ENCODE results near the gene SBNO2.

DNA sequence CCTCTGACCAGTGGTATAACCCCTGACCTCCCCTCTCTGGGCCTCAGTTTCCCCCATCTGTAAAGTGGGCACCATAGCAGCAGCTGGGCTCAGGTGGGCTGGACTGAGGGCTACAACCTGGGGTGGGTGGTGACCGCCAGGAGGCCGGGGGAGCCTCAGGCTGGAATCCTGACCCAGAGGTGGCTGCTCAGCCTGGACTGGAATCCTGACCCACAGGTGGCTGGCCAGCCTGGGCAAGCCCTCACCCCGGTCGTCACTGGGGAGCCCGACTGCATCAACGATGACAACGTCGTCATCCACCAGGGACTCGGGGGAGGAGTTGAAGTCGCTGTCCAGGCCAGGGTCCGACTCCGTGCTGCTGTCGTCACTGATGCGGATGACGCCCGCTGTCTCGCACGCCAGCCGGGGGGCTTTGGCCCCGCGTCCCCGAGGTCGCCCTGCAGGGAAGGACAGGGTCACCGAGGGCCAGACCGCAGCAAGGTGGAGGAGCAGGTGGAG lies 60.0 kb downstream of the SBNO2 start:
- TF ChIP-seq, protein P1, sequence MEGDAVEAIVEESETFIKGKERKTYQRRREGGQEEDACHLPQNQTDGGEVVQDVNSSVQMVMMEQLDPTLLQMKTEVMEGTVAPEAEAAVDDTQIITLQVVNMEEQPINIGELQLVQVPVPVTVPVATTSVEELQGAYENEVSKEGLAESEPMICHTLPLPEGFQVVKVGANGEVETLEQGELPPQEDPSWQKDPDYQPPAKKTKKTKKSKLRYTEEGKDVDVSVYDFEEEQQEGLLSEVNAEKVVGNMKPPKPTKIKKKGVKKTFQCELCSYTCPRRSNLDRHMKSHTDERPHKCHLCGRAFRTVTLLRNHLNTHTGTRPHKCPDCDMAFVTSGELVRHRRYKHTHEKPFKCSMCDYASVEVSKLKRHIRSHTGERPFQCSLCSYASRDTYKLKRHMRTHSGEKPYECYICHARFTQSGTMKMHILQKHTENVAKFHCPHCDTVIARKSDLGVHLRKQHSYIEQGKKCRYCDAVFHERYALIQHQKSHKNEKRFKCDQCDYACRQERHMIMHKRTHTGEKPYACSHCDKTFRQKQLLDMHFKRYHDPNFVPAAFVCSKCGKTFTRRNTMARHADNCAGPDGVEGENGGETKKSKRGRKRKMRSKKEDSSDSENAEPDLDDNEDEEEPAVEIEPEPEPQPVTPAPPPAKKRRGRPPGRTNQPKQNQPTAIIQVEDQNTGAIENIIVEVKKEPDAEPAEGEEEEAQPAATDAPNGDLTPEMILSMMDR (IDR thresholded peaks at IDR 0.05 in 4 of 5, conservative IDR thresholded peaks at IDR 0.05 in 1 of 5), result no peak
- TF ChIP-seq POLR2A (IDR thresholded peaks at IDR 0.05), result no peak
